Epithelial cell of proximal tubule (primary cell): Measurements from ENCODE around the gene CYP39A1. TPM values are rescaled to one million over a fixed set of nuclear protein-coding genes. Genes with fewer than 3 reads are reported as not detected.

Experiments used
- DNase-seq: peaks from one replicate; pipeline ENCODE4 v3.0.0-alpha.2; 2011; ENCODE audit warnings: low read depth
- H3K4me3 ChIP-seq: 2 replicates; pipeline ENCODE4 v1.5.1; 2011; ENCODE audit warnings: low read depth, mild to moderate bottlenecking, low read length
- CTCF ChIP-seq: conservative IDR thresholded peaks from 2 replicates; pipeline ENCODE4 v1.5.1; 2012; ENCODE audit warnings: low read depth, mild to moderate bottlenecking, low read length
- total RNA-seq: library from RNA; depleted of rRNA; stranded (reverse); fragments of >200 nt; gene quantifications from 2 replicates; pipeline ENCODE4 v1.2.3, GENCODE V29; 2015

Gene CYP39A1
- total RNA-seq, 1 donor from 2014 or later, result 1.3 TPM

GRCh38 chr6:46509981-46510510 is 142.6 kb downstream of the CYP39A1 start:
- no peak overlapping the region for H3K4me3 ChIP-seq
- TF ChIP-seq CTCF, result no peak
- no peak for DNase-seq

- no peak for TF ChIP-seq CTCF
- no peak for DNase-seq
- no peak overlapping the region for H3K4me3 ChIP-seq
Observed at GRCh38 chr6:46509063-46509462, 143.6 kb downstream of the CYP39A1 start.

GRCh38 chr6:46507426-46507825 is 145.2 kb downstream of the CYP39A1 start:
- DNase-seq, result no peak

GRCh38 chr6:46505693-46506512 is 146.7 kb downstream of the CYP39A1 start:
- no peak for DNase-seq
- TF ChIP-seq CTCF, result no peak
- H3K4me3 ChIP-seq, result no peak overlapping the region

More at GRCh38 chr6:46507426-46507825, 145.2 kb downstream of the CYP39A1 start:
- no peak for TF ChIP-seq CTCF
- H3K4me3 ChIP-seq, result no peak overlapping the region

- no peak for TF ChIP-seq CTCF
- DNase-seq, result no peak
- no peak overlapping the region for H3K4me3 ChIP-seq
Observed at GRCh38 chr6:46504242-46504641, 148.4 kb downstream of the CYP39A1 start.

GRCh38 chr6:46502486-46503119 is 150.0 kb downstream of the CYP39A1 start:
- no peak for TF ChIP-seq CTCF
- DNase-seq, result no peak
- H3K4me3 ChIP-seq, result no peak overlapping the region
